GM19324 (cell line): ENCODE data around the gene MACROD2.
"Not testable (repeated sequence)": the region's sequence is repeated elsewhere in the genome, so short reads cannot be mapped to it uniquely, and the experiment has no call there.

Source experiments
- ATAC-seq: cut with Tn5 transposase; IDR thresholded peaks from one replicate; pipeline ENCODE4 v1.9.1; 2021; ENCODE audit warnings: mild to moderate bottlenecking, moderate library complexity; ENCODE audit not compliant: unreplicated experiment, low FRiP score

Gene MACROD2

GRCh38 chr20:15328084-15328483 lies 1332.8 kb downstream of the MACROD2 start:
- ATAC-seq, result no peak

GRCh38 chr20:15332711-15333160 lies 1337.4 kb downstream of the MACROD2 start:
- ATAC-seq, result peak; percentile 60

- peak; percentile 60 for ATAC-seq
Observed at GRCh38 chr20:15333170-15333569, 1337.9 kb downstream of the MACROD2 start.

- no peak for ATAC-seq
Observed at GRCh38 chr20:15336011-15336410, 1340.7 kb downstream of the MACROD2 start.

GRCh38 chr20:15336536-15336935 lies 1341.2 kb downstream of the MACROD2 start:
- no peak for ATAC-seq

GRCh38 chr20:15339264-15339663 lies 1343.9 kb downstream of the MACROD2 start:
- no peak for ATAC-seq

GRCh38 chr20:15342991-15343523 lies 1347.7 kb downstream of the MACROD2 start:
- no peak for ATAC-seq

- no peak for ATAC-seq
Observed at GRCh38 chr20:15345287-15345686, 1350.0 kb downstream of the MACROD2 start.

- ATAC-seq, result no peak
Observed at GRCh38 chr20:15346657-15347280, 1351.5 kb downstream of the MACROD2 start.

GRCh38 chr20:15359056-15359455 lies 1363.7 kb downstream of the MACROD2 start:
- ATAC-seq, result no peak

- no peak for ATAC-seq
Observed at GRCh38 chr20:15362849-15363248, 1367.5 kb downstream of the MACROD2 start.

- no peak for ATAC-seq
Observed at GRCh38 chr20:15364781-15365180, 1369.5 kb downstream of the MACROD2 start.

GRCh38 chr20:15370370-15370769 lies 1375.1 kb downstream of the MACROD2 start:
- ATAC-seq, result no peak

- no peak for ATAC-seq
Observed at GRCh38 chr20:15374682-15375081, 1379.4 kb downstream of the MACROD2 start.

GRCh38 chr20:15375836-15376235 lies 1380.5 kb downstream of the MACROD2 start:
- ATAC-seq, result no peak

- ATAC-seq, result not testable (repeated sequence)
Observed at GRCh38 chr20:15377603-15378002, 1382.3 kb downstream of the MACROD2 start.

GRCh38 chr20:15378151-15378550 lies 1382.8 kb downstream of the MACROD2 start:
- no peak for ATAC-seq

- no peak for ATAC-seq
Observed at GRCh38 chr20:15379681-15380296, 1384.5 kb downstream of the MACROD2 start.

- ATAC-seq, result no peak
Observed at GRCh38 chr20:15380770-15381169, 1385.5 kb downstream of the MACROD2 start.

- ATAC-seq, result no peak
Observed at GRCh38 chr20:15387228-15387627, 1391.9 kb downstream of the MACROD2 start.

GRCh38 chr20:15395457-15395856 lies 1400.1 kb downstream of the MACROD2 start:
- ATAC-seq, result no peak

- no peak for ATAC-seq
Observed at GRCh38 chr20:15396026-15396425, 1400.7 kb downstream of the MACROD2 start.
